Ramos (cell line): ENCODE results near the gene NEB.
"Not testable (repeated sequence)": the region's sequence is repeated elsewhere in the genome, so short reads cannot be mapped to it uniquely, and the experiment has no call there.

ENCODE experiments used
- in situ Hi-C: fragments of 300-500 bp; cut with MboI; formaldehyde crosslinking; loops from one replicate; pipeline ENCODE4 v1.14.3; 2022; ENCODE audit warnings: low sequenced_read_pairs; ENCODE audit not compliant: unreplicated experiment

NEB gene

DNA sequence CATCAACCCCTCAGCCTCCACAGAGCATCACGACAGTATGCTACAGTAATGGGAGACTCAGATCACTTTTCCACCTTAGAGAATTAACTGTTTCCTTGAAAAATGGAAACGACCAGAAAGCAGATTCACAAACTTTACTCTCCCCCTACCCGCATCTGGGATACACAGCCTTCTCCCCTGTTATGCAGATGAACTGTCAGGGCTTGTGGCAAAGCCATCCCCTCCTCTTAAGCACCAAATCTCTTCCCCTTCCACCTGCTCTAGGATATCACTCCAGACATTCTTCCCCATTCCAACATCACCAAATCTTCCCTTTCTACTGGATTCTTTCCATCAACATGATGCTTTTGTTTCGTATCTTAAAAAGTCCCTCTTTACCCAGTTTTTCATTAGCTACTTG lies 26.4 kb downstream of the NEB start:
- in situ Hi-C loops: no loop called here

DNA sequence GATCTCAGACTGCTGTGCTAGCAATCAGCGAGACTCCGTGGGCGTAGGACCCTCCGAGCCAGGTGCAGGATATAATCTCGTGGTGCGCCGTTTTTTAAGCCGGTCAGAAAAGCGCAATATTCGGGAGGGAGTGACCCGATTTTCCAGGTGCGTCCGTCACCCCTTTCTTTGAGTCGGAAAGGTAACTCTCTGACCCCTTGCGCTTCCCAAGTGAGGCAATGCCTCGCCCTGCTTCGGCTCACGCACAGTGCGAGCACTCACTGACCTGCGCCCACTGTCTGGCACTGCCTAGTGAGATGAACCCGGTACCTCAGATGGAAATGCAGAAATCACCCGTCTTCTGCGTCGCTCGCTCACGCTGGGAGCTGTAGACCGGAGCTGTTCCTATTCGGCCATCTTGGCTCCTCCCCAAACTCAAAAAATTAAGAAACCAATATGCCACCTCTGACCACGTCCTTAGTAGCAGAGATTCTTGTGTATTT lies 29.8 kb downstream of the NEB start:
- in situ Hi-C loops: not testable (repeated sequence)

DNA sequence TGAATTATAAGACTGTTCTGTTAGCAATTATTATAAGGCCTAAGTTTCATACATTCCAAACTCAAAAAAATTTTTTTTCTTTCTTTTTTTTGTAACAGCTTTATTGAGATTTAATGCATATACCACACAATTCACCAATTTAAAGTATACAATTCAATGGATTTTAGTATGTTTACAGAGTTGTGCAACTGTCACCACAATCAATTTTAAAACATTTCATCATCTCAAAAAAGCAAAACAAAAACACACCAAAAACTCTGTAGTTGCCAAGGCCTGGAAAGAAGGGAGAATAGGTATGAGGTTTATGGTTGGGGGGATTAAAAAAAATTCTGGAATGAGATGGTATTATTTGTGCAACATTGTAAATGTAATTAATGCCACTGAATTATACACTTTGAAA lies 36.1 kb downstream of the NEB start:
- in situ Hi-C loops: not testable (repeated sequence)

DNA sequence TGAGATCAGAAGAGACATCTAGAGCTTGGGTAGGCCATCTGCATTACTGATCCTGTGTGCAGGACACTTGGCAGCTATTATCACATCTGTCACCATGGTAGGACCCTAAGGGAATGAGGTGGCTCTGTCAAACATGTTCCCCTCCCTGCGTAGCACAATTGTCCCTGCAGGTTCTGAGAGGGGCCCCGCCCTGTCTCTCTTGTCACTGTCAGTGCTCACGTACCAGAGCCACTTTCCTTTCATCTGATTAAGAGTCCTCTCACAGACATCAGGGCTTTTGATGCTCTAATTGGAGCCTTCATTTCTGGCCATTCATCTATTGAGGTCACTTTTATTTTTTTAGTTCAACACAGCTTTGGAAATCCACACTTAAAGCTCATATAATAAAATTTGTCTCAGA lies 38.5 kb downstream of the NEB start:
- in situ Hi-C loops: no loop called here

DNA sequence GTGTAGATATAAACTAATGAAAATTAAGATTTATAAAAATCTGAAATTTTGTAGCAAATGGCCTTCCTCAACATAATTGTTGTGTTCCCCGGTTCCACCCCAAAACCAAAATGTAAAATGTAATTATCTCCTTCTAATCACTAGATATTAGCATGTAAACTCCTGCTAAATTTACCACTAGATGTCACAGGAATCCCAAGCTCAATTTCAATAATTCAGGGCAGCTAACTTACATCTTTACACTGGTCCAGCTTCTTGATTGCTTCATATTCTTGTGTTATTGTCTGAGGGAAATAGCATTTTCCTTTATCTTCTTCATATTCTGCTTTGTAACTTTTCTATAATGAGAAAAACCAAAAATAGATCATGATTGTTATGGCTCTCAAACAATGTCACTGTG lies 42.6 kb downstream of the NEB start:
- in situ Hi-C loops: no loop called here

DNA sequence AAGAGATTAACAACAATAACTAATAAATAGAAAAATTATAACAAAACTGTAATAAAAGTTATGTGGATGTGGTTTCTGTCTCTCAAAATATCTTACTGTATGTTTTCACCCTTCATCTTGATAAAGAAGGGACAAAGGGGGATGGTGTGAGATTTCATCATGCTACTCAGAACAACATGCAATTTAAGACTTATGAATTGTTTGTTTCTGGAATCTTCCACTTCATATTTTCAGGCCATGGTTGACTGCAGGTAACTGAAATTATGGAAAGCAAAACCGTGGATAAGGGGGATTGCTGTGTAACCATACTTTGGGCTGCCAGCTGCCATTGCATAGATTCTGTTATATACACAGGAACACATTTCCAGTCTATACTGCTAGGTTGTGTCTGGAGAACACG lies 45.6 kb downstream of the NEB start:
- in situ Hi-C loops: no loop called here

DNA sequence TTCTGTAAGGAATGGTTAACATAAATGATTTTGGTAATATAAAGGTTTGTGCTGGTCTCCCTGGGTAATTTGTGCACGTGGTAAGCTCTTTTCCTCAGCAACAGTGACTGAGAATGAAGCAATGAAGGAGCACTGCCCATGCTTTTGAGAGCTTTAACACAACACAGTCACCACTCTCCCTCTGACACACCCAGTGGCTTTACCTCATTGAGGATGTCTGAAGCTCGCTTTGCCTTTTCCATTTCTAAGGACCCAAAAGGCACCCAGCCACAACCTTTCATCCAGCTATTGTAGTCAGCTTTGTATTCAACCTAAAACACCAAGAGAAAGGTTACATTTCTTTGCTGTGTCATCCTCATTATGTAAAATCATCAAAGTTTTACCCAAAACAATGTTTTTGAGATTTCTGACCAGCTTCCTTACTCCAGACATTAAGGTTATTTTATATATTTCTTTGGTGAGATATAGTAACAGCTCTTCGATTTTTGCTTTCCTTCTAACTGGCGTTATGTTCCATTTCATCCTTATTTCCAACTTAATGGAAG lies 51.7 kb downstream of the NEB start:
- in situ Hi-C loops: no loop called here

DNA sequence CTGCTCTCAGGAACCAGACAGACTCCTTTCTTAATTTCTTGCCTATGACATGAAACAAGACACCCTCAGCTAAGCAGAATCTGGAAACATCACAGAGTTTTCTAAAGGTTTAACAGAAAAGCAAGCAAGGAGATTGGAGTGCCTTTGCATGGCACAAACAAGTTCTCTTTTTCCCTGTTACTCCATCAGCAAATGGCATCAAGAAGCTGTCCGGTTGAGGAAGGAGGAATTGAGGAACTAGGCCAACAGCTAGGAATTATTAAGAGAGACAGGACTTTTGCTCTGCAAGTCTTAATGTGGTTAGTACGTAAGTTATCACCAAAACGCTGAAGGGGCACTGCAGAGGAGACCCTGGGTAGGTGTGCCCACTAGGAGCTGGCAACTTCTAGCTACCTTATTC lies 53.2 kb downstream of the NEB start:
- in situ Hi-C loops: no loop called here

DNA sequence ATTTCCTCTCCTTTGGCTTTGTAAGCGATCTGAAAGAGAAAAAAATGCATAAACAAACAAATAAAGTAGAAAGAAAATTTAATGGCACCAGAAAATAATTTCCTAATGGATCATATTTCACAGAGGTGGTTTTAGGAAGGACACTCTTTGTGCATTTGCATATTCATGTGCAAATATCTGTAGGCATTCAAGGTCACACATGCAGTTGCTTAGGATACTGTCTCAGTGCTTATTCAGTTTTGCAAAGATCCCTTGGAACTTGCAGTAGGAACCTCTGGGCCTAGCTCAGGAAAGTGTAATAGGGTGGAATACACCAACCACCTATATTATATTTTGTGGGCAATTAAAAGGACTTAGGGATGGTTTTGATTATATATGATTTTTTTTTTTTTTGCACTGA lies 54.3 kb downstream of the NEB start:
- in situ Hi-C loops: no loop called here

DNA sequence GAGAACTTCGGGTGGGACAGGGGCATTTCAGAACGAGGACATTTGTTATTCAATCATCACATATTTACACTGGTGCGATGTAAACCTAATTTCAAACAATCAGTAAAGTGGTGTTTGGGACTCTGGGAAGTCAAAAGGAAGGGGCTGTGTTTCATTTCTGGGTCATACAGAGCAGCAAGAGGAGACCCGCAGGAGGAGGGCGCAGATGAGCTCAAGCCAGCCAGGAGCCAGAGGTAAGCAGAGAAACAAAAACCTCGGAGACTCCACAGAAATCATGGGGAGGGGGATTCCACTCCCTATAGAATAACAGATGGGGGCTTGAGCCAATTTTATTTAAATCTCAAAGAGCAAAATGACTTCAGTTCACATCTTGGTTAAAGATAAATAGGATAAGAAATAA lies 55.4 kb downstream of the NEB start:
- in situ Hi-C loops: no loop called here

DNA sequence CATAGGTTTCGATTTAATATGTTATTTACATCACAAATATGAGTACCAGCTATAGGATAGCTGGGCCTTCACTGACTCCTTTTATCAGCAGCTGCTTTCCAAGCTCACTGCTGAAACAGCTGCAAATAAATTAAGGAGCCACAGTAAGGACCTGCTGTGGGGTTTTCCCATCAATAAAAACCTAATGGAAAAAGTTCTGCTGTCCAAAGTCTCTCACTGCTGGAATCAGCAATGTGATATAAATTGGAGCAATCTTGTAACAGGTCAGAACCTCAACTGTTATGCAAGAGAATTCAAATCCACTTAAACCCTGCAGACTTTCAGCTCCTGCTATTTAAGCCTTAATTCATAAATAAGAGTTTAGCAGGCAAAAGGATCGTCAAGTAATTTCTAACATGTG lies 61.3 kb downstream of the NEB start:
- in situ Hi-C loops: no loop called here

DNA sequence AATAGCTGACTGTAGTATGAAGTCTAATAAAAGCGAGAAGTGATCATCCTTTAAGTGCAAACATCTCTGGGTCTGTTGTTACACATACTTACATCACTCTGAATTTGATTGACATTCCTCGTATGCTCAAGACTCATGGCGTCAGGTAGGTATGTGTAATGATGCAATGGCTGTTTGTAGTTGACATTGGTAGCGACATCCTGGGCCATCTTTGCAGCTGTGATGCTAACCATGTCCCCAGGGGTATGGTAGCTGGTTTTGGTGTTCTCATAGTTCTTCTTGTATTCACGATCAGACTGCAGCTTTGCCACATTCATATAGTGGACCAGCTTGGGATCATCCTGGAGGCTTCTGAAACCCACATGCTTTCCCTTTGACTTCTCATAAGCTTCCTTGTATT lies 62.0 kb downstream of the NEB start:
- in situ Hi-C loops: no loop called here

DNA sequence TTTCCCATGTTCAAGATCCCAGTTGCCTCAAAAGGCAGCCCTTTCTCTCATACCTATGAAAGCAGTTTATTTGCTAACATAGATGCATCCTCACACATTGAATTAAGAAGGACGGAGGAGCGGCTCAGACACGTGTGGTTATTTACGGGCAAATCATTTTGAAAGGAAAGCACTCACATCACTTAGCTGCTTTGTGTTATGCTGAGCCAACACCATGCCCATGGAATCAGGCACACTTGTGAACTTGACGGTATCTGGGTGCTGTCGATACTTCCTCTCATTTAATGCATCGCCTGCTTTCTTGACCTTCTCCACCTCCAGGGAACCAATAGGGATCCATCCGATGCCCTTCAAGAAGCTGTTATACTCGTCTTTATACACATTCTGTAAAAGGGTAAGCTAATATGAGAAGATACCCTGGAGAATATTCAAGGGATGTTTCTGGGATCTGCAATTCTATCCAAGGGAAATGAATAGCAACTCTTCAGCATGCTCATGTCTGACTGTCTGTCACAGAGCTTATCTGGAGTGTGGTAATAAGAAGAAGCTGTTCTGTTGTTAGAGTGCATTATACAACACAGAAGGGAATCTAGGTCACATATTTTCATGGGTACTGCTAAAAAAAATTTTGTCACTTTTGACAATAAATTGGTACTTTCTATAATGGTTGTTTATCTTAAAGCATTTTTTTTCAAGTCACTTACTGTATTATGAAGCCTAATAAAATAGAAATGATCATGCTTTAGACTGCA lies 63.3 kb downstream of the NEB start:
- in situ Hi-C loops: no loop called here

DNA sequence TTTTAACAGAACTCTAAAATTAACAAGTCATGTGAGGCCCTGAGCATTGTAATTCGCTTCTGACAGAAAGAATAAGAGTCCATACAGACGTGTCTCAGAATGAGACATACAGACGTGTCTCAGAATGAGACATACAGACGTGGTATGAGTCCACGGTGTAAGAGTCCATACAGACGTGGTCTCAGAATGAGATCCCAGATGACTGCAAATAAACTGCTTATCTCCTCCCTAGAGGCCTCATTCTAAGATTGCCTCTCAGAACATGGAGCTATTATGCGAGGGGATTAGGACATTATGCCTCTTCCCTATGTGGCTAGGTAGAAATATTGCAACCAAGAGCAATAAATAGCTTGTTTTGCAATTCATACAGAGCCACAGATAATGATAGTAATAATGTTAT lies 63.9 kb downstream of the NEB start:
- in situ Hi-C loops: no loop called here

DNA sequence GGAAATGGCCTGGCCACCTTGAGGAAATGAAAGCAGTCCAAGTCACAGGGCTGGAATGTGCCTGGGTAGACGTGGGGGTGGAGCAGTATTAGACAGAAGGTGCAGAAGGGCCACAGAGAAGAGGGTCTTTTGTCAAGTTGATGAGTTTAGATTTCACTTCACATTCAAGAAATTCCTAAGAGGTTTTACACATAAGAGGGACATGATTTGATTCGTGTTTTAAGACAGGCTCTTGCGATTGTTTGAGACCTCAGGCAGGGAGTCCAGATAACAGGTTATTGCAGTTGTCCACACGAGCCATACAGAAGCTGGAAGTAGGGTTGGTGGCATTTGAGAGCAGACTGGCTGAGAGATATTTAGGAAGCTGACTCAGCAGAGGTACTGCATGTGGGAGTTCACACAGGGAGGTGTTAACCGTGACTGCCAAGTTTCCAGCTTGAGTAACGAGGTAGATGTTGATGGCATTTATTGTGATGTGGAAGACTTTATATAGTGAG lies 64.6 kb downstream of the NEB start:
- in situ Hi-C loops: no loop called here

DNA sequence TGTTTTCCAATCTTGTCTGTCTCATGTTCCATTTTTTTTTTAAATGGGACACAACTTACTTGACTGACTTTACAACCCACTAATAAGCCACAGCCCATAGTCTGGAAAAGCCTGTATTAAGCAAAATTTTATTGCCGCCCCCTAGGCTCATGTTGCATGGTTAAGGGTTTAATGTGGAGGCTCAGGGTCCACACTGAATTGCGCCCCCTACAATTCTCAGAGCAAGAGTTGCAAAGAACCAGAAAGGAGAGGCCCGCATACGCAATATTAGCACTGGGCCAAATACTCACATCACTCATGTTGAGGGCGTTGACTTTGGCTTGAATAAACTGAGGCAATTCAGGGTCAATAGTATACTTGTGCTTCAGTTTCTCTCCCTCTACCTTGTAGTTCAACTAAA lies 65.5 kb downstream of the NEB start:
- in situ Hi-C loops: no loop called here

DNA sequence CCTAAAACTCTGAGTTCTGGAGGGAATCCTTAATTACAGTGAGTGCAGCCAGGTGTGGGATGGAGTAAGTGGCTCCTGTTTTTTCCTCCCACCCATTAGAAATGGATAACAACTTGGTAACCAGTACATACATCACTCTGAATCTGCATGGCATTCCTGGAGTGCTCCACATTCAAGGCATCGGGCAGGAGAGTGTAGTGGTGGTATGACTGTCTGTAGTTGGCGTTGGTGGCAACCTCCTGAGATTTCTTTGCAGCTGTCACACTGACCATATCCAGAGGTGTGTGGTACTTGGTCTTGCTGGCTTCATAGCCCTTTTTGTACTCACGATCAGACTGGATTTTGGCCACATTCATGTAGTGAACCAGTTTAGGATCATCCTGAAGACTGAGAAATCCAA lies 68.3 kb downstream of the NEB start:
- in situ Hi-C loops: no loop called here

DNA sequence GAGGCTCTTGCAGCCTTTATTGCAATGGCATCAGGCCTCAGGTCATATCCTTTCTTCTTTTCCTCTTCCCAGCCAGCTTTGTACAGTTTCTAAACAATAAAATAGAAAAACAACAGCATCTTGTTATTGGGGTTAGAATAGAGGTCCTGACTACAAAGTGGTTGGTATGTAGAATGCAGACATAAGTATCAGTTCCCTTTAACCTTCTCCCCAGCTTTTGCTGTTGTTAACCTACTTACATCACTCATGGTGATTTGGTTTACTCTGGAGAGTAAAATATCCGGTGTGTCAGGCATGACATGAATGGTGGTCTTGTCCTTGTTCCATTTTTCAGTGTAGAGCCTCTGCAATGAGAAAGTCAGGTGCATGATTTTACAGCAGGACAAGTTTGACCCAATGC lies 69.8 kb downstream of the NEB start:
- in situ Hi-C loops: no loop called here

DNA sequence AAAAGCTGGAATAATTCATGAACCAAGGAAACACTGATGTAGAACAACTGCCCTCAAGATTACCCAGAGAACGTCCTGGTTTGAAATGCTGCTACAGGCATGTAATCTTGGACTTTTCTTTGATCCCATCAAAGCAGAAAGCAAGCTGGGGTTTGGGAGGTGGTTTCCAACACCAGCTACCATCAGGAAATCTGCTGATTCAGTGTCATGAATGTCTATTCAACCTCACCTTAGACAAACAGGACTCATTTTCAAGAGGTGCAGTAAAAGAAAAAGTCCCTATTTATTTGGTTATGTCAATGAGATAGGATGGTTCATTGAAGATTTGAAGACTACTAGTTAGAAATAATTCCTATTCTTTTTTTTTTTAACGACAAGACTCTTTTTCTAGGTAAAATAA lies 72.7 kb downstream of the NEB start:
- in situ Hi-C loops: no loop called here

DNA sequence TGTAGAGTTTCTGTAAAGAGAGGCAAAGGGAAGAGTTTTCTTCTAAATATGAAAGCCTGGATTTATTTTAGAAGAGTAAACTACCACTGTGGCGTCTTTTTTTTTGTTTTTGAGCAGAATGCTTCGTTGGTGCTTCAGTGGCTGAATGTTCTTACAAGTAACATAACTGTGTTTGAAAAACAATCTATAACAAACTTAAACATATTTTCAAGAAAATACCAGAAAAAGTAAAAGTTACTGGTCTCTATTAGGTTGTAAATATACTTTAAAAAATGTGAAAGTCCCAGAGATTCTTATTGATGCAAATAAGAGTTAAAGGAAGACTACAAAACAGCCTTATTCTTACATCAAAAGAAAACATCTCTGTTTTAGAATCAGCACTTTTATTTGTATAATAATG lies 76.2 kb downstream of the NEB start:
- in situ Hi-C loops: no loop called here

DNA sequence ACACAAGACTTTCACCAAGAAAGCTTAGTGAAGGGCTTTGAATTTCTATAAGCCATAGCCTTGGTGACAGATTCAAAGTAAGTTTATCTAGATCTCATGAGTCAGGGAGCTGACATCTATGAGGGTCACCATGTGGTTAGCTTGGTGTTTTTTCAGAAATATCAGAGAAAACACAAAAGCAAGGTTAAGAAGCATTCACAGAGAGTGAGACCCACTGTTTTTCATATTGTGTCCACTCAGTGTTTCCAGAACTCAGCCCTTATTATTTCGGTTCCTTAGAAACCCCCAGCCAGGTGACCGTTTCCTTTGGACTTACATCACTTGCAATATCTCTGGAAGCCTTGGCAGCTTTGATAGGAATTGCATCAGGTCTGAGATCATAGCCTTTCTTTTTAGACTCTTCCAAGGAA lies 76.6 kb downstream of the NEB start:
- in situ Hi-C loops: no loop called here
